Activated CD4-positive, alpha-beta T cell treated with anti-CD3 and anti-CD28 coated beads, Interleukin-2, Interleukin-4, amounts not matched to agents 100 ng/mL and 50 ng/mL, durations not matched to agents 16 hours and 8 hours (primary cell): Measurements from ENCODE around the gene DTX1.

Source experiments
- DNase-seq: peaks from one replicate; pipeline ENCODE4 v3.0.0-alpha.2; 2020; ENCODE audit warnings: low spot score

The DTX1 gene

GRCh38 chr12:113055594-113056380 lies 743 bp upstream of the DTX1 start:
- no peak for DNase-seq

GRCh38 chr12:113056381-113056630 lies 224 bp upstream of the DTX1 start:
- DNase-seq: no peak

- DNase-seq: no peak
Observed at GRCh38 chr12:113057565-113058485, 1.3 kb downstream of the DTX1 start.

GRCh38 chr12:113058553-113058952 lies 2.0 kb downstream of the DTX1 start:
- no peak for DNase-seq

- DNase-seq: no peak
Observed at GRCh38 chr12:113059071-113059595, 2.6 kb downstream of the DTX1 start.

GRCh38 chr12:113060336-113060960 lies 3.9 kb downstream of the DTX1 start:
- DNase-seq: no peak

- DNase-seq: no peak
Observed at GRCh38 chr12:113061061-113061694, 4.6 kb downstream of the DTX1 start.

GRCh38 chr12:113062502-113063395 lies 6.2 kb downstream of the DTX1 start:
- DNase-seq: no peak

GRCh38 chr12:113063396-113064350 lies 7.1 kb downstream of the DTX1 start:
- no peak for DNase-seq

GRCh38 chr12:113064395-113065125 lies 8.0 kb downstream of the DTX1 start:
- DNase-seq: no peak

GRCh38 chr12:113065126-113066007 lies 8.8 kb downstream of the DTX1 start:
- DNase-seq: no peak

GRCh38 chr12:113066813-113067400 lies 10.4 kb downstream of the DTX1 start:
- no peak for DNase-seq

GRCh38 chr12:113067987-113068935 lies 11.7 kb downstream of the DTX1 start:
- DNase-seq: no peak

- no peak for DNase-seq
Observed at GRCh38 chr12:113069149-113069548, 12.6 kb downstream of the DTX1 start.

- DNase-seq: no peak
Observed at GRCh38 chr12:113069751-113070116, 13.2 kb downstream of the DTX1 start.

- peak; percentile 14 for DNase-seq
Observed at GRCh38 chr12:113070117-113070906, 13.8 kb downstream of the DTX1 start.
